Activated CD4-positive, alpha-beta T cell treated with anti-CD3 and anti-CD28 coated beads, Interleukin-2, amount 10 ng/mL, durations not matched to agents 24 days and 14 days (primary cell): ENCODE results near the gene GRIK2. TPM values are rescaled to one million over a fixed set of nuclear protein-coding genes. Genes with fewer than 3 reads are reported as not detected.
"Not testable (repeated sequence)": the region's sequence is repeated elsewhere in the genome, so short reads cannot be mapped to it uniquely, and the experiment has no call there.

ENCODE experiments used
- DNase-seq: peaks from one replicate; pipeline ENCODE4 v3.0.0; 2022
- H3K27ac Mint-ChIP-seq: one replicate; pipeline ENCODE4 v1.8.0; 2022; ENCODE audit warnings: mild to moderate bottlenecking, mixed read lengths
- H3K27me3 Mint-ChIP-seq: one replicate; pipeline ENCODE4 v1.8.0; 2022; ENCODE audit warnings: mixed read lengths
- H3K36me3 Mint-ChIP-seq: one replicate; pipeline ENCODE4 v1.8.0; 2022; ENCODE audit warnings: low read depth, mild to moderate bottlenecking, mixed read lengths
- H3K4me1 Mint-ChIP-seq: one replicate; pipeline ENCODE4 v1.8.0; 2021; ENCODE audit warnings: mixed read lengths
- H3K4me3 Mint-ChIP-seq: one replicate; pipeline ENCODE4 v1.8.0; 2022; ENCODE audit warnings: mild to moderate bottlenecking, moderate library complexity, mixed read lengths
- H3K9me3 Mint-ChIP-seq: one replicate; pipeline ENCODE4 v1.8.0; 2021; ENCODE audit warnings: mixed read lengths
- intact Hi-C: fragments of 100-400 bp; cut with micrococcal nuclease; formaldehyde crosslinking; loops from one replicate; pipeline ENCODE4 v1.15.1; 2023
- total RNA-seq: library from RNA; stranded (reverse); gene quantifications from 2 replicates; pipeline ENCODE4 v1.2.3, GENCODE V29; 2022

The GRIK2 gene
- total RNA-seq, 1 donor from 2014 or later = not detected

- no peak for DNase-seq
- intact Hi-C loops = no loop called here
- no peak overlapping the region for H3K4me3 Mint-ChIP-seq
- no peaks in the 10 kb centered on the region for H3K9me3 Mint-ChIP-seq
- no peaks in the 10 kb centered on the region for H3K4me1 Mint-ChIP-seq
- no peaks in the 10 kb centered on the region for H3K36me3 Mint-ChIP-seq
- H3K27ac Mint-ChIP-seq = no peak overlapping the region
- no peaks in the 10 kb centered on the region for H3K27me3 Mint-ChIP-seq
These were observed 645.9 kb downstream of the GRIK2 start for GRCh38 chr6:102039441-102039840.

GRCh38 chr6:102051001-102051400, 657.5 kb downstream of the GRIK2 start:
- Mint-ChIP-seq H3K4me3 (no peak overlapping the region), H3K9me3 (no peaks in the 10 kb centered on the region), H3K27me3 (no peaks in the 10 kb centered on the region), H3K4me1 (no peaks in the 10 kb centered on the region), H3K36me3 (no peaks in the 10 kb centered on the region), H3K27ac (no peak overlapping the region)
- no peak for DNase-seq
- intact Hi-C loops = no loop called here

- no peak for DNase-seq
- H3K27ac Mint-ChIP-seq = no peak overlapping the region
- no peak overlapping the region for H3K4me3 Mint-ChIP-seq
- H3K27me3 Mint-ChIP-seq = no peaks in the 10 kb centered on the region
- H3K36me3 Mint-ChIP-seq = no peaks in the 10 kb centered on the region
- intact Hi-C loops = no loop called here
- H3K4me1 Mint-ChIP-seq = no peaks in the 10 kb centered on the region
- H3K9me3 Mint-ChIP-seq = no peaks in the 10 kb centered on the region
These were observed 658.2 kb downstream of the GRIK2 start for GRCh38 chr6:102051720-102052119.

GRCh38 chr6:102064142-102064541, 670.6 kb downstream of the GRIK2 start:
- Mint-ChIP-seq H3K9me3 (no peaks in the 10 kb centered on the region), H3K27me3 (no peaks in the 10 kb centered on the region), H3K4me3 (no peak overlapping the region), H3K36me3 (no peaks in the 10 kb centered on the region), H3K27ac (no peak overlapping the region), H3K4me1 (no peaks in the 10 kb centered on the region)
- intact Hi-C loops = no loop called here
- DNase-seq = no peak

- Mint-ChIP-seq H3K27ac (no peak overlapping the region), H3K4me3 (no peak overlapping the region), H3K4me1 (no peaks in the 10 kb centered on the region), H3K9me3 (no peaks in the 10 kb centered on the region), H3K36me3 (no peaks in the 10 kb centered on the region), H3K27me3 (no peaks in the 10 kb centered on the region)
- no peak for DNase-seq
- intact Hi-C loops = no loop called here
These were observed 672.8 kb downstream of the GRIK2 start for GRCh38 chr6:102066301-102066700.

- H3K36me3 Mint-ChIP-seq = no peaks in the 10 kb centered on the region
- intact Hi-C loops = no loop called here
- H3K4me1 Mint-ChIP-seq = no peaks in the 10 kb centered on the region
- no peak overlapping the region for H3K4me3 Mint-ChIP-seq
- no peak for DNase-seq
- H3K27ac Mint-ChIP-seq = no peak overlapping the region
- no peaks in the 10 kb centered on the region for H3K9me3 Mint-ChIP-seq
- no peaks in the 10 kb centered on the region for H3K27me3 Mint-ChIP-seq
These were observed 674.9 kb downstream of the GRIK2 start for GRCh38 chr6:102068349-102068929.

GRCh38 chr6:102075539-102075938, 682.0 kb downstream of the GRIK2 start:
- intact Hi-C loops = no loop called here
- H3K27ac Mint-ChIP-seq = no peak overlapping the region

GRCh38 chr6:102085257-102085656, 691.7 kb downstream of the GRIK2 start:
- no peaks in the 10 kb centered on the region for H3K36me3 Mint-ChIP-seq
- H3K27ac Mint-ChIP-seq = no peak overlapping the region
- no peaks in the 10 kb centered on the region for H3K4me1 Mint-ChIP-seq
- intact Hi-C loops = no loop called here
- DNase-seq = no peak
- no peak overlapping the region for H3K4me3 Mint-ChIP-seq
- no peaks in the 10 kb centered on the region for H3K27me3 Mint-ChIP-seq
- H3K9me3 Mint-ChIP-seq = no peaks in the 10 kb centered on the region

More at GRCh38 chr6:102075539-102075938, 682.0 kb downstream of the GRIK2 start:
- Mint-ChIP-seq H3K36me3 (no peaks in the 10 kb centered on the region), H3K4me3 (no peak overlapping the region), H3K4me1 (no peaks in the 10 kb centered on the region), H3K27me3 (no peaks in the 10 kb centered on the region), H3K9me3 (peaks cover 3% of the 10 kb centered on the region)
- no peak for DNase-seq

GRCh38 chr6:102088160-102088559, 694.7 kb downstream of the GRIK2 start:
- H3K4me1 Mint-ChIP-seq, H3K27ac Mint-ChIP-seq, H3K27me3 Mint-ChIP-seq, intact Hi-C loops, DNase-seq, H3K36me3 Mint-ChIP-seq, H3K9me3 Mint-ChIP-seq, H3K4me3 Mint-ChIP-seq: not testable (repeated sequence)

- Mint-ChIP-seq H3K4me3 (no peak overlapping the region), H3K36me3 (no peaks in the 10 kb centered on the region), H3K27ac (no peak overlapping the region), H3K9me3 (peaks cover 4% of the 10 kb centered on the region), H3K4me1 (no peaks in the 10 kb centered on the region), H3K27me3 (no peaks in the 10 kb centered on the region)
- intact Hi-C loops = no loop called here
- no peak for DNase-seq
These were observed 720.9 kb downstream of the GRIK2 start for GRCh38 chr6:102114402-102114801.

GRCh38 chr6:102115911-102116310, 722.4 kb downstream of the GRIK2 start:
- H3K4me3 Mint-ChIP-seq = no peak overlapping the region
- peaks cover 4% of the 10 kb centered on the region for H3K9me3 Mint-ChIP-seq

GRCh38 chr6:102118034-102118433, 724.5 kb downstream of the GRIK2 start:
- intact Hi-C loops = no loop called here
- Mint-ChIP-seq H3K4me3 (no peak overlapping the region), H3K36me3 (no peaks in the 10 kb centered on the region), H3K27ac (no peak overlapping the region), H3K27me3 (no peaks in the 10 kb centered on the region), H3K4me1 (no peaks in the 10 kb centered on the region), H3K9me3 (peaks cover 4% of the 10 kb centered on the region)
- DNase-seq = no peak

More at GRCh38 chr6:102115911-102116310, 722.4 kb downstream of the GRIK2 start:
- no peaks in the 10 kb centered on the region for H3K4me1 Mint-ChIP-seq
- intact Hi-C loops = no loop called here
- H3K36me3 Mint-ChIP-seq = no peaks in the 10 kb centered on the region
- H3K27ac Mint-ChIP-seq = no peak overlapping the region
- H3K27me3 Mint-ChIP-seq = no peaks in the 10 kb centered on the region
- no peak for DNase-seq
